GM18861 (cell line): ENCODE measurements around the gene NXN.
"Not testable (repeated sequence)": the region's sequence is repeated elsewhere in the genome, so short reads cannot be mapped to it uniquely, and the experiment has no call there.

ENCODE experiments used
- ATAC-seq: cut with Tn5 transposase; IDR thresholded peaks from one replicate; pipeline ENCODE4 v1.9.1; 2021; ENCODE audit not compliant: unreplicated experiment

Gene NXN

GRCh38 chr17:804541-805435 lies 174.8 kb downstream of the NXN start:
- no peak for ATAC-seq

GRCh38 chr17:802901-803881 lies 176.4 kb downstream of the NXN start:
- ATAC-seq = no peak

GRCh38 chr17:802481-802880 lies 177.1 kb downstream of the NXN start:
- no peak for ATAC-seq

GRCh38 chr17:801660-802059 lies 177.9 kb downstream of the NXN start:
- no peak for ATAC-seq

GRCh38 chr17:800446-801242 lies 178.9 kb downstream of the NXN start:
- no peak for ATAC-seq

- ATAC-seq = no peak
These were observed 180.3 kb downstream of the NXN start for GRCh38 chr17:799261-799660.

GRCh38 chr17:798246-798645 lies 181.3 kb downstream of the NXN start:
- ATAC-seq = no peak

GRCh38 chr17:797236-797840 lies 182.2 kb downstream of the NXN start:
- ATAC-seq = no peak

- no peak for ATAC-seq
These were observed 183.0 kb downstream of the NXN start for GRCh38 chr17:796609-797008.

- no peak for ATAC-seq
These were observed 183.9 kb downstream of the NXN start for GRCh38 chr17:795721-796120.

- ATAC-seq = no peak
These were observed 184.3 kb downstream of the NXN start for GRCh38 chr17:795276-795675.

- ATAC-seq = no peak
These were observed 184.7 kb downstream of the NXN start for GRCh38 chr17:794876-795275.

GRCh38 chr17:792277-792676 lies 187.3 kb downstream of the NXN start:
- ATAC-seq = no peak

GRCh38 chr17:791829-792228 lies 187.7 kb downstream of the NXN start:
- no peak for ATAC-seq

- ATAC-seq = not testable (repeated sequence)
These were observed 188.7 kb downstream of the NXN start for GRCh38 chr17:790874-791247.

GRCh38 chr17:789931-790873 lies 189.4 kb downstream of the NXN start:
- not testable (repeated sequence) for ATAC-seq

GRCh38 chr17:789160-789840 lies 190.3 kb downstream of the NXN start:
- ATAC-seq = no peak

GRCh38 chr17:788551-788950 lies 191.0 kb downstream of the NXN start:
- no peak for ATAC-seq
